ENCODE measurements around the gene BHLHE23. TPM values are rescaled to one million over a fixed set of nuclear protein-coding genes. Genes with fewer than 3 reads are reported as not detected.

BHLHE23 gene
- total RNA-seq (2022) (not detected in 2 replicates), Bru-seq, nascent RNA (not detected), BruChase-seq, experiment 1, labeled RNA remaining after a 6-hour chase (not detected), BruChase-seq, experiment 2, labeled RNA remaining after a 2-hour chase (not detected)
- long read RNA-seq = 0 reads

GRCh38 chr20:63006540-63007359 lies at the start of gene BHLHE23:
BHLHE23 (minus strand) TSS chr20:63006964; CDS start chr20:63006774, 190 bp downstream.
- Mint-ChIP-seq H3K4me3 (ENCODE audit: low read depth, unreplicated experiment) (no peak within 1 kb of the TSS), H3K27ac (ENCODE audit: unreplicated experiment) (no peak within 1 kb of the TSS), H3K9me3 (ENCODE audit: low read depth, unreplicated experiment) (no peaks in the 10 kb centered on the region), H3K36me3 (ENCODE audit: insufficient read depth, unreplicated experiment) (no peaks in the 10 kb centered on the region), H3K27me3 (ENCODE audit: unreplicated experiment) (peaks cover 96% of the 10 kb centered on the region), H3K4me1 (ENCODE audit: low read depth, unreplicated experiment) (peaks cover 13% of the 10 kb centered on the region)
- intact Hi-C loops (cut with micrococcal nuclease; ENCODE audit: unreplicated experiment) = no loop called here
- no peak for TF ChIP-seq CTCF (IDR thresholded peaks at IDR 0.05; ENCODE audit: unreplicated experiment)
- DNase-seq = no peak
- CTCF ChIA-PET = interaction anchor here (1.5 kb wide), 1 partner anchor 34 kb away, joined by 6 read pairs; no protein-coding TSS in a partner anchor
- BruUV-seq (replicated peaks) = no TSS peak

- TF ChIP-seq CTCF (IDR thresholded peaks at IDR 0.05; ENCODE audit: unreplicated experiment) = no peak
- BruUV-seq (replicated peaks) = no TSS peak
- Mint-ChIP-seq H3K36me3 (ENCODE audit: insufficient read depth, unreplicated experiment) (no peaks in the 10 kb centered on the region), H3K27me3 (ENCODE audit: unreplicated experiment) (peaks cover 44% of the 10 kb centered on the region), H3K9me3 (ENCODE audit: low read depth, unreplicated experiment) (no peaks in the 10 kb centered on the region), H3K4me1 (ENCODE audit: low read depth, unreplicated experiment) (no peaks in the 10 kb centered on the region), H3K4me3 (ENCODE audit: low read depth, unreplicated experiment) (no peak overlapping the region), H3K27ac (ENCODE audit: unreplicated experiment) (no peak overlapping the region)
- CTCF ChIA-PET = interaction anchor here (0.6 to 0.9 kb wide), 3 partner anchors 24 to 174 kb away, joined by 4 to 5 read pairs (median 5); no protein-coding TSS in a partner anchor
- intact Hi-C loops (cut with micrococcal nuclease; ENCODE audit: unreplicated experiment) = loop anchor here (5.0 kb wide), 1 partner anchor 122 kb away; no protein-coding TSS in a partner anchor
- DNase-seq = no peak
These were observed 48.9 kb upstream of the BHLHE23 start for GRCh38 chr20:63055575-63056235.

- Mint-ChIP-seq H3K27me3 (ENCODE audit: unreplicated experiment) (peaks cover 52% of the 10 kb centered on the region), H3K27ac (ENCODE audit: unreplicated experiment) (no peak overlapping the region), H3K36me3 (ENCODE audit: insufficient read depth, unreplicated experiment) (no peaks in the 10 kb centered on the region), H3K4me3 (ENCODE audit: low read depth, unreplicated experiment) (no peak overlapping the region), H3K9me3 (ENCODE audit: low read depth, unreplicated experiment) (no peaks in the 10 kb centered on the region), H3K4me1 (ENCODE audit: low read depth, unreplicated experiment) (no peaks in the 10 kb centered on the region)
- intact Hi-C loops (cut with micrococcal nuclease; ENCODE audit: unreplicated experiment) = loop anchor here (5.0 kb wide), 1 partner anchor 123 kb away; no protein-coding TSS in a partner anchor
- no peak for TF ChIP-seq CTCF (IDR thresholded peaks at IDR 0.05; ENCODE audit: unreplicated experiment)
- DNase-seq = no peak
- BruUV-seq (replicated peaks) = no TSS peak
- CTCF ChIA-PET = no interaction called here
These were observed 48.0 kb upstream of the BHLHE23 start for GRCh38 chr20:63054681-63055240.

GRCh38 chr20:63054103-63054474 lies 47.3 kb upstream of the BHLHE23 start:
- no peak overlapping the region for H3K4me3 Mint-ChIP-seq (ENCODE audit: low read depth, unreplicated experiment)
- H3K9me3 Mint-ChIP-seq (ENCODE audit: low read depth, unreplicated experiment) = no peaks in the 10 kb centered on the region
- no peak for TF ChIP-seq CTCF (IDR thresholded peaks at IDR 0.05; ENCODE audit: unreplicated experiment)
- H3K27me3 Mint-ChIP-seq (ENCODE audit: unreplicated experiment) = peaks cover 58% of the 10 kb centered on the region
- H3K4me1 Mint-ChIP-seq (ENCODE audit: low read depth, unreplicated experiment) = no peaks in the 10 kb centered on the region
- intact Hi-C loops (cut with micrococcal nuclease; ENCODE audit: unreplicated experiment) = no loop called here
- no TSS peak for BruUV-seq (replicated peaks)
- H3K36me3 Mint-ChIP-seq (ENCODE audit: insufficient read depth, unreplicated experiment) = no peaks in the 10 kb centered on the region
- CTCF ChIA-PET = no interaction called here
- DNase-seq = no peak
- H3K27ac Mint-ChIP-seq (ENCODE audit: unreplicated experiment) = no peak overlapping the region
